SK-N-SH treated with all-trans-retinoic acid at 6 μM for 48 hours (cell line): ENCODE measurements around the gene ZBTB46.

ENCODE experiments used
- ATAC-seq: fragments of 200-7000 bp; cut with Tn5 transposase; 3 replicates; pipeline ENCODE4 v1.9.1; 2020; ENCODE audit warnings: mild to moderate bottlenecking, moderate library complexity
- BACH2 ChIP-seq: fragments of 250-450 bp; sonication (Bioruptor Pico); IDR thresholded peaks from 2 replicates; pipeline ENCODE4 v1.9.0; 2021; ENCODE audit warnings: mild to moderate bottlenecking, borderline replicate concordance
- CSDC2 ChIP-seq: fragments of 250-450 bp; sonication (Bioruptor Pico); IDR thresholded peaks from 2 replicates; pipeline ENCODE4 v1.5.0; 2020; ENCODE audit warnings: mild to moderate bottlenecking, moderate library complexity
- GLIS3 ChIP-seq: fragments of 250-450 bp; sonication (Bioruptor Pico); IDR thresholded peaks from 2 replicates; pipeline ENCODE4 v1.5.0; 2020; ENCODE audit warnings: mild to moderate bottlenecking, moderate library complexity
- ISL1 ChIP-seq: fragments of 250-450 bp; sonication (Bioruptor Pico); IDR thresholded peaks from 2 replicates; pipeline ENCODE4 v2.1.2; 2022; ENCODE audit warnings: mild to moderate bottlenecking, moderate library complexity
- OSR1 ChIP-seq: fragments of 250-450 bp; sonication (Bioruptor Pico); IDR thresholded peaks from 2 replicates; pipeline ENCODE4 v1.8.0; 2022; ENCODE audit warnings: moderate library complexity, mild to moderate bottlenecking, inconsistent platforms
- PATZ1 ChIP-seq: fragments of 250-450 bp; sonication (Bioruptor Pico); IDR thresholded peaks from 2 replicates; pipeline ENCODE4 v1.8.0; 2020; ENCODE audit warnings: mild to moderate bottlenecking, moderate library complexity, borderline replicate concordance
- POU6F1 ChIP-seq: fragments of 250-450 bp; sonication (Bioruptor Pico); IDR thresholded peaks from 2 replicates; pipeline ENCODE4 v1.8.0; 2021; ENCODE audit warnings: low read depth, mild to moderate bottlenecking, moderate library complexity, borderline replicate concordance
- RARB ChIP-seq: fragments of 250-450 bp; sonication (Bioruptor Pico); IDR thresholded peaks from 2 replicates; pipeline ENCODE4 v1.8.0; 2021; ENCODE audit warnings: mild to moderate bottlenecking, moderate library complexity
- SNAI2 ChIP-seq: fragments of 250-450 bp; sonication (Bioruptor Pico); IDR thresholded peaks from 2 replicates; pipeline ENCODE4 v1.5.0; 2020; ENCODE audit warnings: mild to moderate bottlenecking, moderate library complexity
- TOX ChIP-seq: fragments of 250-450 bp; sonication (Bioruptor Pico); IDR thresholded peaks from 2 replicates; pipeline ENCODE4 v1.8.0; 2021; ENCODE audit warnings: mild to moderate bottlenecking, moderate library complexity, borderline replicate concordance
- ZC3H10 ChIP-seq: fragments of 250-450 bp; sonication (Bioruptor Pico); IDR thresholded peaks from 2 replicates; pipeline ENCODE4 v1.5.1; 2021; ENCODE audit warnings: mild to moderate bottlenecking, moderate library complexity
- ZFP30 ChIP-seq: fragments of 450-650 bp; formaldehyde crosslinking; IDR thresholded peaks from 2 replicates; pipeline ENCODE4 v1.5.0; 2022; ENCODE audit warnings: mild to moderate bottlenecking, moderate library complexity
- ZNF565 ChIP-seq: fragments of 450-650 bp; formaldehyde crosslinking; conservative IDR thresholded peaks from 2 replicates; pipeline ENCODE4 v1.5.0; 2020; ENCODE audit warnings: low read depth, mild to moderate bottlenecking, moderate library complexity
- ZNF70 ChIP-seq: fragments of 450-650 bp; formaldehyde crosslinking; IDR thresholded peaks from 2 replicates; pipeline ENCODE4 v1.5.0; 2020; ENCODE audit warnings: mild to moderate bottlenecking, moderate library complexity
- TF ChIP-seq, protein P1 (sequence below): fragments of 250-450 bp; sonication (Bioruptor Pico); IDR thresholded peaks from 2 replicates; pipeline ENCODE4 v1.5.1; 2020; ENCODE audit warnings: low read depth, mild to moderate bottlenecking, moderate library complexity
- TF ChIP-seq, protein P2 (sequence below): fragments of 250-450 bp; sonication (Bioruptor Pico); IDR thresholded peaks from 2 replicates; pipeline ENCODE4 v1.5.1; 2021; ENCODE audit warnings: mild to moderate bottlenecking, moderate library complexity

The ZBTB46 gene

DNA sequence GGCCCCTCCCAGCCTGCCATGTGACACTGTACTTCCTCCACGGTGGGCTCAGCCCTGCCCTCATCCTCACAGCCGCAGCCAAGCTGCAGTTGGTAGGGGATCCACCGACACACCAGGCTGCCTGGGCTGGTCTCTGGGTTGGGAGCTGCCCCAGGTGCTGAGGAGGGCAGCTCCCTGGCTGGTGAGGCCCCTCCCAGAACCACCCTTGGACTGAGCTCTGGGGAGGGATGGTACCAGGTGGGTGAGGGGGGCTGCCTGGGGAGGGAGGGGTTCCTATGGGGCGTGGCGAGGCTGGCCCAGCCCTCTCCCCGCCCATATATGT lies 134.8 kb downstream of the ZBTB46 start (continued):
- TF ChIP-seq PATZ1 (CRISPR knock-in tag) (no peak), CSDC2 (CRISPR knock-in tag) (no peak)

GRCh38 chr20:63695424-63696305 lies 135.4 kb downstream of the ZBTB46 start:
- ATAC-seq = no peak
- TF ChIP-seq PATZ1 (CRISPR knock-in tag) = no peak
- TF ChIP-seq RARB (CRISPR knock-in tag) = no peak
- TF ChIP-seq ISL1 (CRISPR knock-in tag) = no peak
- TF ChIP-seq ZFP30 (CRISPR knock-in tag) = no peak
- no peak for TF ChIP-seq ZNF70 (CRISPR knock-in tag)
- no peak for TF ChIP-seq TOX (CRISPR knock-in tag)
- TF ChIP-seq POU6F1 (CRISPR knock-in tag) = no peak
- TF ChIP-seq GLIS3 (CRISPR knock-in tag) = no peak

DNA sequence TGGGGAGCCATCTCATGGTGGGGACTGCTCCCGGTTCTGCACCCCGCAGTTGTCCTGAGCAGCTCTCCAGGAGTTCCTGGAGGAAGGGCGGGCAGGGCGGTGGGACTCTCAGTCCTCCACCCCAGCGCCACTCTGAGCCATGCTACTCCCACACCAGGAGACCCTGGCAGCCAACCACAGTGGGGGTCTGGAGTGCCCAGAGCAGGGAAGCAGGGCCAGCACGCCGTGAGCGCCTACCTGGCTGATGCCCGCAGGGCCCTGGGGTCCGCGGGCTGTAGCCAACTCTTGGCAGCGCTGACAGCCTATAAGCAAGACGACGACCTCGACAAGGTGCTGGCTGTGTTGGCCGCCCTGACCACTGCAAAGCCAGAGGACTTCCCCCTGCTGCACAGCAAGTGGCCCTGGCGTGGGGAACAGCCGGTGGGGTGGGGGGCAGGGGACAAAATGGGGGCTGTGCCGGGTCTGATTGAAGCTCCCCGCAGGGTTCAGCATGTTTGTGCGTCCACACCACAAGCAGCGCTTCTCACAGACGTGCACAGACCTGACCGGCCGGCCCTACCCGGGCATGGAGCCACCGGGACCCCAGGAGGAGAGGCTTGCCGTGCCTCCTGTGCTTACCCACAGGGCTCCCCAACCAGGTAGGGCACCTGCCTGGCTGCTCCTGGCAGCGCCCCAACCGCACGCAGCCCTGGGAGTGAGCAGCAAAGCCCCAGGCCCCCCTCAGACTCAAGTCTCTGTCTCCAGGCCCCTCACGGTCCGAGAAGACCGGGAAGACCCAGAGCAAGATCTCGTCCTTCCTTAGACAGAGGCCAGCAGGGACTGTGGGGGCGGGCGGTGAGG lies 136.3 kb downstream of the ZBTB46 start:
- ATAC-seq = no peak
- TF ChIP-seq, protein P1, sequence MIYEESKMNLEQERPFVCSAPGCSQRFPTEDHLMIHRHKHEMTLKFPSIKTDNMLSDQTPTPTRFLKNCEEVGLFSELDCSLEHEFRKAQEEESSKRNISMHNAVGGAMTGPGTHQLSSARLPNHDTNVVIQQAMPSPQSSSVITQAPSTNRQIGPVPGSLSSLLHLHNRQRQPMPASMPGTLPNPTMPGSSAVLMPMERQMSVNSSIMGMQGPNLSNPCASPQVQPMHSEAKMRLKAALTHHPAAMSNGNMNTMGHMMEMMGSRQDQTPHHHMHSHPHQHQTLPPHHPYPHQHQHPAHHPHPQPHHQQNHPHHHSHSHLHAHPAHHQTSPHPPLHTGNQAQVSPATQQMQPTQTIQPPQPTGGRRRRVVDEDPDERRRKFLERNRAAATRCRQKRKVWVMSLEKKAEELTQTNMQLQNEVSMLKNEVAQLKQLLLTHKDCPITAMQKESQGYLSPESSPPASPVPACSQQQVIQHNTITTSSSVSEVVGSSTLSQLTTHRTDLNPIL = no peak
- TF ChIP-seq SNAI2 (CRISPR knock-in tag) (no peak), CSDC2 (CRISPR knock-in tag) (no peak), OSR1 (CRISPR knock-in tag) (no peak), RARB (CRISPR knock-in tag) (no peak), ISL1 (CRISPR knock-in tag) (no peak), ZC3H10 (CRISPR knock-in tag) (no peak), ZNF565 (no peak), TOX (CRISPR knock-in tag) (no peak), BACH2 (CRISPR knock-in tag) (no peak)
- TF ChIP-seq, protein P2, sequence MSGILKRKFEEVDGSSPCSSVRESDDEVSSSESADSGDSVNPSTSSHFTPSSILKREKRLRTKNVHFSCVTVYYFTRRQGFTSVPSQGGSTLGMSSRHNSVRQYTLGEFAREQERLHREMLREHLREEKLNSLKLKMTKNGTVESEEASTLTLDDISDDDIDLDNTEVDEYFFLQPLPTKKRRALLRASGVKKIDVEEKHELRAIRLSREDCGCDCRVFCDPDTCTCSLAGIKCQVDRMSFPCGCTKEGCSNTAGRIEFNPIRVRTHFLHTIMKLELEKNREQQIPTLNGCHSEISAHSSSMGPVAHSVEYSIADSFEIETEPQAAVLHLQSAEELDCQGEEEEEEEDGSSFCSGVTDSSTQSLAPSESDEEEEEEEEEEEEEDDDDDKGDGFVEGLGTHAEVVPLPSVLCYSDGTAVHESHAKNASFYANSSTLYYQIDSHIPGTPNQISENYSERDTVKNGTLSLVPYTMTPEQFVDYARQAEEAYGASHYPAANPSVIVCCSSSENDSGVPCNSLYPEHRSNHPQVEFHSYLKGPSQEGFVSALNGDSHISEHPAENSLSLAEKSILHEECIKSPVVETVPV (CRISPR knock-in tag) = no peak
- TF ChIP-seq, all 23 proteins: peak for 0
